CD4-positive, CD25-positive, alpha-beta regulatory T cell (primary cell): ENCODE data around the gene VPREB1. TPM values are rescaled to one million over a fixed set of nuclear protein-coding genes. Genes with fewer than 3 reads are reported as not detected.

Experiments used
- ATAC-seq, 2 donors: fragments of 150-1000 bp; cut with Tn5 transposase; one replicate each; pipeline ENCODE4 v1.10.0; 2021; ENCODE audit warnings: low read depth in 2 of 2, moderate number of reproducible peaks in 2 of 2, moderate library complexity in 1 of 2
- DNase-seq, 3 donors: peaks; one replicate each; pipeline versions ENCODE4 v3.0.0 to v3.0.0-alpha.2; 2012 to 2022; ENCODE audit warnings: mixed read lengths in 1 of 3
- H3K27ac ChIP-seq: one replicate; pipeline ENCODE4 v1.7.0; 2013; ENCODE audit warnings: mild to moderate bottlenecking, low read length; ENCODE audit not compliant: insufficient read depth, poor library complexity, severe bottlenecking
- H3K27me3 ChIP-seq: one replicate; pipeline ENCODE4 v1.7.0; 2013; ENCODE audit warnings: low read length; ENCODE audit not compliant: control insufficient read depth, insufficient read depth
- H3K36me3 ChIP-seq: one replicate; pipeline ENCODE4 v1.7.0; 2013; ENCODE audit warnings: mild to moderate bottlenecking, low read length, moderate library complexity; ENCODE audit not compliant: control insufficient read depth, insufficient read depth
- H3K4me1 ChIP-seq: 2 replicates; pipeline ENCODE4 v1.7.0; 2013; ENCODE audit warnings: mild to moderate bottlenecking, low read length; ENCODE audit not compliant: insufficient read depth, control insufficient read depth, poor library complexity, severe bottlenecking
- H3K4me3 ChIP-seq: one replicate; pipeline ENCODE4 v1.7.0; 2013; ENCODE audit warnings: low read depth, mild to moderate bottlenecking, low read length, moderate library complexity
- H3K9me3 ChIP-seq, 2 experiments: 1 replicate in 1 of 2; 2 replicates in 1 of 2; pipeline ENCODE4 v1.7.0; 2013; ENCODE audit warnings: low read length in 2 of 2, mild to moderate bottlenecking in 1 of 2, moderate library complexity in 1 of 2; ENCODE audit not compliant: control insufficient read depth in 2 of 2
- H3K27ac Mint-ChIP-seq, 3 donors: one replicate each; pipeline ENCODE4 v1.8.0; 2020 to 2022; ENCODE audit warnings: mild to moderate bottlenecking in 3 of 3, mixed read lengths in 3 of 3, moderate library complexity in 2 of 3
- H3K27me3 Mint-ChIP-seq: one replicate; pipeline ENCODE4 v1.8.0; 2022; ENCODE audit warnings: mild to moderate bottlenecking, mixed read lengths
- H3K36me3 Mint-ChIP-seq: one replicate; pipeline ENCODE4 v1.8.0; 2020; ENCODE audit warnings: mixed read lengths
- H3K4me1 Mint-ChIP-seq, 4 donors: one replicate each; pipeline ENCODE4 v1.8.0; 2020 to 2022; ENCODE audit warnings: mixed read lengths in 4 of 4, mild to moderate bottlenecking in 1 of 4
- H3K4me3 Mint-ChIP-seq, 4 donors: one replicate each; pipeline ENCODE4 v1.8.0; 2020 to 2022; ENCODE audit warnings: mild to moderate bottlenecking in 4 of 4, mixed read lengths in 4 of 4, moderate library complexity in 3 of 4
- H3K9me3 Mint-ChIP-seq, 7 donors: one replicate each; pipeline ENCODE4 v1.8.0; 2020 to 2022; ENCODE audit warnings: mixed read lengths in 7 of 7, mild to moderate bottlenecking in 3 of 7, moderate library complexity in 2 of 7
- polyA plus RNA-seq, 4 donors: library from polyadenylated mRNA; unstranded; fragments of 300-500 nt; fragmentation: Illumina TruSeq; gene quantifications; one replicate each; pipeline ENCODE4 v1.2.3, GENCODE V29; 2021
- total RNA-seq: library from RNA; stranded (reverse); gene quantifications from one replicate; pipeline ENCODE4 v1.2.3, GENCODE V29; 2022

VPREB1 gene
- total RNA-seq = not detected
- polyA plus RNA-seq = not detected

GRCh38 chr22:22244316-22245250 is at the start of gene VPREB1:
VPREB1 (plus strand) TSS chr22:22244786; CDS start chr22:22244814, 28 bp downstream.
- Histone ChIP-seq H3K4me1 (no peaks in the 10 kb centered on the region), H3K9me3 (no peaks in the 10 kb centered on the region), H3K36me3 (no peaks in the 10 kb centered on the region), H3K27me3 (no peaks in the 10 kb centered on the region), H3K27ac (no peak within 1 kb of the TSS), H3K4me3 (no peak within 1 kb of the TSS)
- no peaks in the 10 kb centered on the region for H3K36me3 Mint-ChIP-seq
- H3K4me3 Mint-ChIP-seq = no peak within 1 kb of the TSS
- peak within 1 kb of the TSS in 1 of 3 donors; percentile 83 for H3K27ac Mint-ChIP-seq
- no peak for DNase-seq
- no peak for ATAC-seq
- peaks cover 12% of the 10 kb centered on the region for H3K27me3 Mint-ChIP-seq
- no peaks in the 10 kb centered on the region for H3K9me3 Mint-ChIP-seq
- peaks cover 0 to 17% (median 11%) of the 10 kb centered on the region in 4 donors for H3K4me1 Mint-ChIP-seq

GRCh38 chr22:22194931-22195264 is 49.7 kb upstream of the VPREB1 start:
- no peaks in the 10 kb centered on the region for H3K36me3 Mint-ChIP-seq
- Histone ChIP-seq H3K4me3 (no peak overlapping the region), H3K36me3 (no peaks in the 10 kb centered on the region), H3K4me1 (no peaks in the 10 kb centered on the region), H3K27me3 (peaks cover 2% of the 10 kb centered on the region), H3K9me3 (no peaks in the 10 kb centered on the region), H3K27ac (no peak overlapping the region)
- no peak for DNase-seq
- H3K27ac Mint-ChIP-seq = no peak overlapping the region
- no peak overlapping the region for H3K4me3 Mint-ChIP-seq
- peaks cover 36% of the 10 kb centered on the region for H3K27me3 Mint-ChIP-seq
- H3K4me1 Mint-ChIP-seq = no peaks in the 10 kb centered on the region
- H3K9me3 Mint-ChIP-seq = peaks cover 0 to 1% (median 0%) of the 10 kb centered on the region in 7 donors
- no peak for ATAC-seq

GRCh38 chr22:22195265-22196017 is 49.1 kb upstream of the VPREB1 start:
- peak; percentile 62 to 78 (median 70) for DNase-seq
- Mint-ChIP-seq H3K27me3 (peaks cover 31% of the 10 kb centered on the region), H3K9me3 (peaks cover 0 to 1% (median 0%) of the 10 kb centered on the region in 7 donors), H3K4me1 (no peaks in the 10 kb centered on the region), H3K4me3 (peak overlapping the region in 1 of 4 donors; percentile 64), H3K36me3 (no peaks in the 10 kb centered on the region), H3K27ac (peak overlapping the region in 1 of 3 donors; percentile 53)
- H3K4me1 ChIP-seq = no peaks in the 10 kb centered on the region
- ATAC-seq = peak; percentile 76 to 81
- H3K27ac ChIP-seq = no peak overlapping the region
- H3K27me3 ChIP-seq = peaks cover 2% of the 10 kb centered on the region
- no peak overlapping the region for H3K4me3 ChIP-seq
- H3K36me3 ChIP-seq = no peaks in the 10 kb centered on the region
- no peaks in the 10 kb centered on the region for H3K9me3 ChIP-seq

- ATAC-seq = no peak
Observed at GRCh38 chr22:22196018-22196533, 48.5 kb upstream of the VPREB1 start.

GRCh38 chr22:22196833-22197477 is 47.6 kb upstream of the VPREB1 start:
- no peaks in the 10 kb centered on the region for H3K4me1 ChIP-seq
- no peak overlapping the region for H3K27ac ChIP-seq
- H3K4me1 Mint-ChIP-seq = no peaks in the 10 kb centered on the region
- no peak overlapping the region for H3K27ac Mint-ChIP-seq
- peaks cover 0 to 1% (median 0%) of the 10 kb centered on the region in 7 donors for H3K9me3 Mint-ChIP-seq
- no peak overlapping the region for H3K4me3 ChIP-seq
- DNase-seq (no peak), ATAC-seq (no peak)
- H3K36me3 ChIP-seq = no peaks in the 10 kb centered on the region
- H3K36me3 Mint-ChIP-seq = no peaks in the 10 kb centered on the region
- peaks cover 2% of the 10 kb centered on the region for H3K27me3 ChIP-seq
- peaks cover 19% of the 10 kb centered on the region for H3K27me3 Mint-ChIP-seq
- H3K9me3 ChIP-seq = no peaks in the 10 kb centered on the region
- no peak overlapping the region for H3K4me3 Mint-ChIP-seq

More at GRCh38 chr22:22196018-22196533, 48.5 kb upstream of the VPREB1 start:
- H3K27ac ChIP-seq = no peak overlapping the region
- no peak overlapping the region for H3K4me3 ChIP-seq
- no peaks in the 10 kb centered on the region for H3K36me3 ChIP-seq
- no peaks in the 10 kb centered on the region for H3K9me3 ChIP-seq
- no peak overlapping the region for H3K27ac Mint-ChIP-seq
- H3K27me3 Mint-ChIP-seq = peaks cover 24% of the 10 kb centered on the region
- DNase-seq = no peak
- no peaks in the 10 kb centered on the region for H3K4me1 ChIP-seq
- no peaks in the 10 kb centered on the region for H3K36me3 Mint-ChIP-seq
- H3K4me3 Mint-ChIP-seq = no peak overlapping the region
- peaks cover 0 to 1% (median 0%) of the 10 kb centered on the region in 7 donors for H3K9me3 Mint-ChIP-seq
- H3K4me1 Mint-ChIP-seq = no peaks in the 10 kb centered on the region
- H3K27me3 ChIP-seq = peaks cover 2% of the 10 kb centered on the region

GRCh38 chr22:22197993-22198402 is 46.6 kb upstream of the VPREB1 start:
- Histone ChIP-seq H3K4me1 (no peaks in the 10 kb centered on the region), H3K36me3 (no peaks in the 10 kb centered on the region), H3K27me3 (peaks cover 2% of the 10 kb centered on the region), H3K4me3 (no peak overlapping the region), H3K9me3 (no peaks in the 10 kb centered on the region), H3K27ac (no peak overlapping the region)
- no peak for ATAC-seq
- DNase-seq = no peak
- Mint-ChIP-seq H3K4me3 (no peak overlapping the region), H3K9me3 (peaks cover 0 to 1% (median 0%) of the 10 kb centered on the region in 7 donors), H3K27me3 (peaks cover 19% of the 10 kb centered on the region), H3K36me3 (no peaks in the 10 kb centered on the region), H3K4me1 (no peaks in the 10 kb centered on the region), H3K27ac (no peak overlapping the region)

GRCh38 chr22:22198751-22199150 is 45.8 kb upstream of the VPREB1 start:
- Histone ChIP-seq H3K4me3 (no peak overlapping the region), H3K27me3 (peaks cover 2% of the 10 kb centered on the region), H3K4me1 (no peaks in the 10 kb centered on the region), H3K36me3 (no peaks in the 10 kb centered on the region), H3K27ac (no peak overlapping the region), H3K9me3 (no peaks in the 10 kb centered on the region)
- DNase-seq = no peak
- peaks cover 0 to 1% (median 0%) of the 10 kb centered on the region in 7 donors for H3K9me3 Mint-ChIP-seq
- H3K27me3 Mint-ChIP-seq = peaks cover 19% of the 10 kb centered on the region
- no peaks in the 10 kb centered on the region for H3K4me1 Mint-ChIP-seq
- no peak for ATAC-seq
- no peaks in the 10 kb centered on the region for H3K36me3 Mint-ChIP-seq
- no peak overlapping the region for H3K4me3 Mint-ChIP-seq
- no peak overlapping the region for H3K27ac Mint-ChIP-seq
